HCT116 (cell line): Measurements from ENCODE around the gene MAGEA9. TPM values are rescaled to one million over a fixed set of nuclear protein-coding genes. Genes with fewer than 3 reads are reported as not detected.
"Not testable (repeated sequence)": the region's sequence is repeated elsewhere in the genome, so short reads cannot be mapped to it uniquely, and the experiment has no call there.

Experiments
- ATAC-seq: fragments of 200-7000 bp; cut with Tn5 transposase; 2 replicates; pipeline ENCODE4 v1.9.1; 2020; ENCODE audit warnings: mild to moderate bottlenecking, moderate library complexity
- BruUV-seq: library from RNA; stranded (reverse); fragments of 400-500 nt; replicated peaks from 2 replicates; lab custom pipeline; 2021; lab: Mats Ljungman, UMichigan
- CTCF ChIA-PET: fragments of 300-600 bp; sonication (Branson Sonifier 250); formaldehyde crosslinking; loops from one replicate; lab custom pipeline; 2021; ENCODE audit warnings: antibody characterized with exemption; lab: Charles Lee
- POLR2A ChIA-PET: fragments of 300-600, 350-600 bp; sonication (Branson Sonifier 250); formaldehyde crosslinking; loops from one replicate; lab custom pipeline; 2021; ENCODE audit warnings: antibody characterized with exemption; lab: Charles Lee
- RAD21 ChIA-PET, 2 experiments: fragments of 300-600 bp; sonication (Branson Sonifier 250); formaldehyde crosslinking; loops; one replicate each; lab custom pipeline; 2023; ENCODE audit warnings: low total read pairs in 2 of 2; ENCODE audit not compliant: uncharacterized antibody in 2 of 2, unreplicated experiment in 2 of 2, low non-redundant PET in 1 of 2; lab: Charles Lee
- DNase-seq: peaks from one replicate; pipeline ENCODE4 v3.0.0-alpha.2; 2010; ENCODE audit warnings: low read depth, low spot score
- H2AFZ ChIP-seq: fragments of 200-600 bp; shearing (Covaris generic), sonication (generic); 2 replicates; pipeline ENCODE4 v1.6.1; 2017; ENCODE audit warnings: low read depth, mixed run types, mixed read lengths, antibody characterized with exemption, low read length; ENCODE audit not compliant: poor library complexity, severe bottlenecking
- H3K27ac ChIP-seq: 2 replicates; pipeline ENCODE4 v1.5.1; 2012; ENCODE audit warnings: low read depth, low read length
- H3K27me3 ChIP-seq: fragments of 200-600 bp; sonication (generic); 2 replicates; pipeline ENCODE4 v1.6.1; 2016; ENCODE audit warnings: mixed run types, low read length, mixed read lengths; ENCODE audit not compliant: insufficient read depth
- H3K36me3 ChIP-seq, 2 experiments: fragments of 200-500 bp in 1 of 2; fragments of 200-600 bp in 1 of 2; sonication (Bioruptor generic) in 1 of 2; sonication (generic) in 1 of 2; 2 replicates each; pipeline versions ENCODE4 v1.5.1 to v1.6.1; 2014 to 2016; ENCODE audit warnings: low read length in 2 of 2, inconsistent platforms in 1 of 2, mixed read lengths in 1 of 2, mixed run types in 1 of 2; ENCODE audit not compliant: insufficient read depth in 2 of 2, control insufficient read depth in 1 of 2
- H3K4me1 ChIP-seq, 2 experiments: fragments of 200-600 bp in 1 of 2; sonication (generic) in 1 of 2; 2 replicates each; pipeline versions ENCODE4 v1.5.1 to v1.6.1; 2012 to 2017; ENCODE audit warnings: low read length in 2 of 2, inconsistent platforms in 1 of 2, mild to moderate bottlenecking in 1 of 2, mixed read lengths in 1 of 2, mixed run types in 1 of 2, moderate library complexity in 1 of 2; ENCODE audit not compliant: insufficient read depth in 2 of 2, control insufficient read depth in 1 of 2
- H3K4me2 ChIP-seq: fragments of 200-600 bp; sonication (generic); 2 replicates; pipeline ENCODE4 v1.6.1; 2017; ENCODE audit warnings: mixed run types, low read length, mixed read lengths
- H3K4me3 ChIP-seq, 2 experiments: fragments of 200-600 bp in 1 of 2; sonication (generic) in 1 of 2; replicated peaks in 1 of 2; 2 replicates each; pipeline ENCODE4 v1.5.1; 2011 to 2016; ENCODE audit warnings: low read length in 2 of 2, control low read depth in 1 of 2, low read depth in 1 of 2, mild to moderate bottlenecking in 1 of 2, mixed read lengths in 1 of 2, mixed run types in 1 of 2
- H3K79me2 ChIP-seq: fragments of 200-600 bp; sonication (generic); 2 replicates; pipeline ENCODE4 v1.6.1; 2017; ENCODE audit warnings: mild to moderate bottlenecking, mixed run types, low read length, moderate library complexity, mixed read lengths; ENCODE audit not compliant: insufficient read depth
- H3K9ac ChIP-seq: fragments of 200-600 bp; sonication (generic); 2 replicates; pipeline ENCODE4 v1.6.1; 2016; ENCODE audit warnings: low read length, mixed read lengths
- H3K9me2 ChIP-seq: fragments of 200-600 bp; sonication (generic), shearing (Covaris generic); 2 replicates; pipeline ENCODE4 v1.6.1; 2017; ENCODE audit warnings: mixed run types, mild to moderate bottlenecking, moderate library complexity; ENCODE audit not compliant: insufficient read depth
- H3K9me3 ChIP-seq, 2 experiments: fragments of 200-500 bp in 1 of 2; fragments of 200-600 bp in 1 of 2; sonication (Bioruptor generic) in 1 of 2; sonication (generic) in 1 of 2; 2 replicates each; pipeline ENCODE4 v1.6.1; 2014 to 2017; ENCODE audit warnings: low read length in 2 of 2, mixed read lengths in 2 of 2, inconsistent platforms in 1 of 2, low read depth in 1 of 2, mild to moderate bottlenecking in 1 of 2, mixed run types in 1 of 2, moderate library complexity in 1 of 2; ENCODE audit not compliant: control insufficient read depth in 1 of 2, insufficient read depth in 1 of 2
- H4K20me1 ChIP-seq: fragments of 200-600 bp; sonication (generic), shearing (Covaris generic); 2 replicates; pipeline ENCODE4 v1.6.1; 2017; ENCODE audit warnings: mixed run types, mild to moderate bottlenecking, moderate library complexity; ENCODE audit not compliant: insufficient read depth
- intact Hi-C: fragments of 100-400 bp; cut with micrococcal nuclease; formaldehyde crosslinking; loops from 2 replicates; pipeline ENCODE4 v1.10.0; 2022
- total RNA-seq: library from RNA; stranded (reverse); gene quantifications from one replicate; pipeline ENCODE4 v1.2.1, GENCODE V29; 2021; ENCODE audit not compliant: unreplicated experiment

MAGEA9 gene
- total RNA-seq, 1 experiment from 2014 or later, result not detected

DNA sequence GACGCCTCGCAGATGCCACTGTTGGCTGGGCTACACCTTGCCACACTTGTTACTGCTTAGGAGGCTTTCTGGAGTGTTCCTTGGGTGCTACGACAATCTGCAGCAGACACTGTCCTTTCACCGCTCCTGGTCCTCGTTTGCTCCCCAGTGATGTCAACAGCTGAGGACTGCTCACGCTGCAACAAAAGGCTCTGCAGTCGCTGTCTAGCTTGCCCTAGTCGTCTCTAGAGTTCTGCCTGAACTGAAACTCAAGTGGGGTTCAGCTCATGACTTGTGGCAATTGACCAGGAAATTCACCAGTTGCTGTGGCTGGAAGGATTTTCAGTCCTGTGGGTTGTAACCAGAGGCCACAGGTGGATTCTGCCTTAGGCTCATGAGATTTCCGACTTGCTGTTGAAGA, 8.7 kb upstream of the MAGEA9 start:
- H3K27me3 ChIP-seq, H3K9me3 ChIP-seq, H4K20me1 ChIP-seq, ATAC-seq, H2AFZ ChIP-seq, H3K27ac ChIP-seq, H3K36me3 ChIP-seq, DNase-seq, H3K9ac ChIP-seq, H3K4me3 ChIP-seq, H3K4me1 ChIP-seq, CTCF ChIA-PET, H3K9me2 ChIP-seq, H3K79me2 ChIP-seq, BruUV-seq, POLR2A ChIA-PET, RAD21 ChIA-PET, H3K4me2 ChIP-seq, intact Hi-C loops: not testable (repeated sequence)

- H2AFZ ChIP-seq, DNase-seq, BruUV-seq, H3K4me3 ChIP-seq, H3K9ac ChIP-seq, intact Hi-C loops, CTCF ChIA-PET, H3K9me2 ChIP-seq, H3K4me2 ChIP-seq, RAD21 ChIA-PET, H3K27me3 ChIP-seq, H3K9me3 ChIP-seq, POLR2A ChIA-PET, H3K36me3 ChIP-seq, H3K4me1 ChIP-seq, H3K27ac ChIP-seq, H3K79me2 ChIP-seq, H4K20me1 ChIP-seq, ATAC-seq: not testable (repeated sequence)
These were observed 8.0 kb upstream of the MAGEA9 start, which contains the start of gene HSFX1 for GRCh38 chrX:149773768-149774167. Gene HSFX1 (plus strand): TSS chrX:149774068. CDS start chrX:149774682, 614 bp downstream.

- CTCF ChIA-PET, intact Hi-C loops, BruUV-seq: not testable (repeated sequence)
These were observed 3.7 kb upstream of the MAGEA9 start for GRCh38 chrX:149777999-149778398.

GRCh38 chrX:149795531-149795930, 13.8 kb downstream of the MAGEA9 start:
- H3K4me3 ChIP-seq, H3K9me2 ChIP-seq, ATAC-seq, H3K9ac ChIP-seq, RAD21 ChIA-PET, H3K4me1 ChIP-seq, H3K79me2 ChIP-seq, H3K9me3 ChIP-seq, H3K27me3 ChIP-seq, H2AFZ ChIP-seq, H3K27ac ChIP-seq, CTCF ChIA-PET, BruUV-seq, H3K4me2 ChIP-seq, intact Hi-C loops, DNase-seq, H4K20me1 ChIP-seq, H3K36me3 ChIP-seq, POLR2A ChIA-PET: not testable (repeated sequence)

More at GRCh38 chrX:149777999-149778398, 3.7 kb upstream of the MAGEA9 start:
- H3K36me3 ChIP-seq, RAD21 ChIA-PET, H3K4me3 ChIP-seq, H3K9ac ChIP-seq, H3K27me3 ChIP-seq, H3K27ac ChIP-seq, POLR2A ChIA-PET, H2AFZ ChIP-seq, H3K79me2 ChIP-seq, DNase-seq, H4K20me1 ChIP-seq, H3K9me2 ChIP-seq, H3K4me1 ChIP-seq, H3K9me3 ChIP-seq, H3K4me2 ChIP-seq: not testable (repeated sequence)
- peak; percentile 61; the same call in 1 of the 2 replicates for ATAC-seq
